ENCODE results near the gene BTG2.

Gene BTG2

DNA sequence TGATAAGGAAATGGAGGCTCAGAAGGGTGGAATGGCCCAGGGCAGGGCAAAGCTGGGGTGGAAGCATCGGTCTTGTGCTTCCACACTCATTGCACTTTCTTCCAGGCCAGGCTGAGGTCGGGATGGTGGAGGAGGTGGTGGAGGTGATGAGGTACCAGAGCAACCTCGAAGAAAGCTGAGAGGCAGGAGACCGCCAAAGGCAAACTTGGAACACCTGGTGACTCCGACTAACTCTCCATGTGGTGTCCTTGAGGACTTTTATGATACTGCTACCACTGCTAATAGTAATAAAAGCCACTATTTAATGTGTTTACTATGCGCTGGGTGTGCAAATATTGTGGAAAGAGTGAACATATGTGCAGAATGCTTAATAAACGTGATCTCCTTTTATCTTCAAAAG, 16.9 kb upstream of the BTG2 start:
- Histone ChIP-seq H3K36me3 (no peaks in the 10 kb centered on the region), H3K9me3 (no peaks in the 10 kb centered on the region), H3K27ac (peak overlapping the region; percentile 98), H3K4me3 (ENCODE audit: low read depth in 1 of 2, low read length in 1 of 2) (peak overlapping the region in 1 of 2 experiments; percentile 56), H3K27me3 (no peaks in the 10 kb centered on the region), H3K4me1 (ENCODE audit: control insufficient read depth in 1 of 2, insufficient read depth in 1 of 2, low read depth in 1 of 2, low read length in 1 of 2) (peaks cover 85% of the 10 kb centered on the region in 2 experiments)
- TF ChIP-seq, protein P1, sequence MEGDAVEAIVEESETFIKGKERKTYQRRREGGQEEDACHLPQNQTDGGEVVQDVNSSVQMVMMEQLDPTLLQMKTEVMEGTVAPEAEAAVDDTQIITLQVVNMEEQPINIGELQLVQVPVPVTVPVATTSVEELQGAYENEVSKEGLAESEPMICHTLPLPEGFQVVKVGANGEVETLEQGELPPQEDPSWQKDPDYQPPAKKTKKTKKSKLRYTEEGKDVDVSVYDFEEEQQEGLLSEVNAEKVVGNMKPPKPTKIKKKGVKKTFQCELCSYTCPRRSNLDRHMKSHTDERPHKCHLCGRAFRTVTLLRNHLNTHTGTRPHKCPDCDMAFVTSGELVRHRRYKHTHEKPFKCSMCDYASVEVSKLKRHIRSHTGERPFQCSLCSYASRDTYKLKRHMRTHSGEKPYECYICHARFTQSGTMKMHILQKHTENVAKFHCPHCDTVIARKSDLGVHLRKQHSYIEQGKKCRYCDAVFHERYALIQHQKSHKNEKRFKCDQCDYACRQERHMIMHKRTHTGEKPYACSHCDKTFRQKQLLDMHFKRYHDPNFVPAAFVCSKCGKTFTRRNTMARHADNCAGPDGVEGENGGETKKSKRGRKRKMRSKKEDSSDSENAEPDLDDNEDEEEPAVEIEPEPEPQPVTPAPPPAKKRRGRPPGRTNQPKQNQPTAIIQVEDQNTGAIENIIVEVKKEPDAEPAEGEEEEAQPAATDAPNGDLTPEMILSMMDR (IDR thresholded peaks at IDR 0.05), result no peak

GRCh38 chr1:203289281-203289981, 15.9 kb upstream of the BTG2 start:
- Histone ChIP-seq H3K27ac (peak overlapping the region; percentile 98), H3K4me3 (ENCODE audit: low read depth in 1 of 2, low read length in 1 of 2) (peak overlapping the region; percentile 56 to 57)

DNA sequence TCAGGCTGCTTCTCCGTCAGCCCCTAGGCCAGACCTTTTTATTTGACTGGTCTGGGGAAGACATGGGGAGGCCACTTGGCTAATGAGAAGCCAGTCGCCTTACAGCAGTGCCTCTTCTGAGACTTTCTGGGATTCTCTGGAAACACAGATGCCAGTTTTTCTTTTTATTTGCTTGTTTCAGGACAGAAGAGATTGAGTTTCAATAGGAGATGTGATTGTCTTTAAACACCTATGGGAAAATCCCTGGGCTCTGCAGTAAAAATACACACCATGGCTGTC, 15.4 kb upstream of the BTG2 start:
- TF ChIP-seq, protein P1 (IDR thresholded peaks at IDR 0.05), result no peak
- Histone ChIP-seq H3K27me3 (no peaks in the 10 kb centered on the region), H3K9me3 (no peaks in the 10 kb centered on the region), H3K4me1 (ENCODE audit: control insufficient read depth in 1 of 2, insufficient read depth in 1 of 2, low read depth in 1 of 2, low read length in 1 of 2) (peaks cover 69 to 71% of the 10 kb centered on the region in 2 experiments), H3K36me3 (no peaks in the 10 kb centered on the region), H3K27ac (peak overlapping the region; percentile 98), H3K4me3 (ENCODE audit: low read depth in 1 of 2, low read length in 1 of 2) (peak overlapping the region; percentile 56 to 57)

More at GRCh38 chr1:203289281-203289981, 15.9 kb upstream of the BTG2 start:
- TF ChIP-seq, protein P1 (IDR thresholded peaks at IDR 0.05), result peak; percentile 61
- H3K27me3 ChIP-seq, result no peaks in the 10 kb centered on the region
- no peaks in the 10 kb centered on the region for H3K9me3 ChIP-seq
- peaks cover 74 to 76% of the 10 kb centered on the region in 2 experiments for H3K4me1 ChIP-seq (ENCODE audit: control insufficient read depth in 1 of 2, insufficient read depth in 1 of 2, low read depth in 1 of 2, low read length in 1 of 2)
- no peaks in the 10 kb centered on the region for H3K36me3 ChIP-seq

DNA sequence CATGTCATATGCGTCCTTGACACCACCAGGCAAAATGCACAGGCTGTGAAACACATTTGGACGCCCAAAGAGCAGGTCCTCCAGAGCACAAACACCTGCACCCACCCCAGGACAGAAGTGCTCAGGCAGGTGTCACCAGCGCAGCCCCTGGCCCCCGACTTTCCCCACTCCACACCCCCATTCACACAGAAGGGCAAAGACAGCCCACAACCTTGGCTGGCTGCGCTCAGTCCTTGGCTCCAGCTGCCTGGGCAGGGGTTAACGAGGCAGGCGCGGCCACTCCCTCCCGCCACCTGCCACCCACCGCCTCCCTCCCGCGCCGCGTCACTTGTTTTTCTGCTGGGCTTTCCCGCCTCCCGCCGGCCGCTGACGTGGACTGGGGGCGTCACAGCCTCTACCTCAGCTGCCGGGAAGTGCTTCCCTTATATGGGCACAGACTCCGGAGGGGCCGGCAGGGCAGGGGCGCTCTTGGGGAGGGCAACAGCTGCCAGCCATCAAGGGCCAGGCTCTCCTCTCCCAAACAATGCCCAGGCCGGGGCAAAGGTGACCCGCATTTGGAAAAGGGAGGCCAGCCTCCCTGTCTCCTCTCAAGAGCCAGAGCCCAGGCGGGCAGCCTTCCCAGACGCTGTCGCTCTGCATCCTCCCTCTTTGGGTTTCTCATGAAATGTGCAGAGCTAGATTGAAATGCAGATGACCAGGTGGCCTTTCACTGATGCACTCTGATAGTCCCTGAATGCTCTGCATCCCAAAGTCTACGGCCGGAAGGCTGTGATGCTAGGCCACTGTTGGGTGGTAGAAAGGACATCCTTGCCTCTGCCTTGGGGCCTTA, 14.8 kb upstream of the BTG2 start:
- Histone ChIP-seq H3K4me3 (ENCODE audit: low read depth in 1 of 2, low read length in 1 of 2) (peak overlapping the region; percentile 56 to 57), H3K36me3 (no peaks in the 10 kb centered on the region), H3K4me1 (ENCODE audit: control insufficient read depth in 1 of 2, insufficient read depth in 1 of 2, low read depth in 1 of 2, low read length in 1 of 2) (peaks cover 66 to 69% of the 10 kb centered on the region in 2 experiments), H3K9me3 (no peaks in the 10 kb centered on the region), H3K27me3 (no peaks in the 10 kb centered on the region), H3K27ac (peak overlapping the region; percentile 98)
- TF ChIP-seq, protein P1 (IDR thresholded peaks at IDR 0.05), result peak; percentile 41

GRCh38 chr1:203291201-203292096, 13.9 kb upstream of the BTG2 start:
- Histone ChIP-seq H3K4me1 (ENCODE audit: control insufficient read depth in 1 of 2, insufficient read depth in 1 of 2, low read depth in 1 of 2, low read length in 1 of 2) (peaks cover 66% of the 10 kb centered on the region in 2 experiments), H3K4me3 (ENCODE audit: low read depth in 1 of 2, low read length in 1 of 2) (peak overlapping the region; percentile 56 to 57), H3K27me3 (no peaks in the 10 kb centered on the region), H3K27ac (peak overlapping the region; percentile 98), H3K9me3 (no peaks in the 10 kb centered on the region), H3K36me3 (no peaks in the 10 kb centered on the region)
- TF ChIP-seq, protein P1 (IDR thresholded peaks at IDR 0.05), result no peak

Data from neutrophil (primary cell).